Measurements from ENCODE around the gene CMC4.
A peak's percentile ranks its signal among the peaks of the same experiment; 100 is the strongest.

The CMC4 gene, protein sequence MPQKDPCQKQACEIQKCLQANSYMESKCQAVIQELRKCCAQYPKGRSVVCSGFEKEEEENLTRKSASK

DNA sequence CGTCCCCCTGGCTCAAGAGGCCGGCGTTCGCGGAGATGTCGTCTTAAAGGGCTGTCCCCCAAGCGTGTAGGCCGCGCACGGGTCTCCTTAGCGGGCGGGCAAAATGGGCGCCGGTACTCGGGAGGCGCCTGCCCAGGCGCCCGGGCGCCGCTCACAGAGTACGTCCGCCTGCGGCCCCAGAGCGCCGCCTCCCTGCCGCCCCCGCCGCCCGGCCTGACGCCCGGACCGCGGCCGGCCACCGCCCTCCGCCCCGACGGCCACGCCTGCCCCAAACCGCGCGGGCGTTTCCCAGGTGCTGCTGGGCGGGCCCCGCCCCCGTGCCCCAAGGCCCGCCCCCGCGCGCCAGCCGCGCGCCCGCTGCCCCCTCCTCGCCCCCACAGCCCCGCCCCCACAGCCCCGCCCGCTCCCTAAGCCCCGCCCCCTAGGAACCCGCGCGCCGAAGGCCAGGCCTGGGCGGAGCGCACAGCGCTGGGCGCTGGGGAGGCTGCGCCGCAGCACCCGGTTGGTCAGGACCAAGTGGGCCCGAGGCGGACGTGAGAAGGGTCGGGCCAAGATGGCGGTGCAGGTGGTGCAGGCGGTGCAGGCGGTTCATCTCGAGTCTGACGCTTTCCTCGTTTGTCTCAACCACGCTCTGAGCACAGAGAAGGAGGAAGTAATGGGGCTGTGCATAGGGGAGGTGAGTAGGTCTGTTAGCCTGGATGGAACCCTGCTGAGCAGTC is at the start of gene CMC4, which contains the start of the genes BRCC3 and MTCP1:
TSS of gene CMC4 (minus strand) at position 162 of the 719 bp plus-strand sequence. CDS start 7,113 bp downstream, outside the sequence.
TSS of gene BRCC3 (plus strand) at position 534 of the 719 bp plus-strand sequence. CDS start at position 554, 20 bp downstream.
TSS of gene MTCP1 (minus strand) at position 162 of the 719 bp plus-strand sequence. CDS start 5,126 bp downstream, outside the sequence.
- DNase-seq (ENCODE audit: insufficient read length, low spot score) (peak; percentile 71), FAIRE-seq (peak; percentile 85)

DNA sequence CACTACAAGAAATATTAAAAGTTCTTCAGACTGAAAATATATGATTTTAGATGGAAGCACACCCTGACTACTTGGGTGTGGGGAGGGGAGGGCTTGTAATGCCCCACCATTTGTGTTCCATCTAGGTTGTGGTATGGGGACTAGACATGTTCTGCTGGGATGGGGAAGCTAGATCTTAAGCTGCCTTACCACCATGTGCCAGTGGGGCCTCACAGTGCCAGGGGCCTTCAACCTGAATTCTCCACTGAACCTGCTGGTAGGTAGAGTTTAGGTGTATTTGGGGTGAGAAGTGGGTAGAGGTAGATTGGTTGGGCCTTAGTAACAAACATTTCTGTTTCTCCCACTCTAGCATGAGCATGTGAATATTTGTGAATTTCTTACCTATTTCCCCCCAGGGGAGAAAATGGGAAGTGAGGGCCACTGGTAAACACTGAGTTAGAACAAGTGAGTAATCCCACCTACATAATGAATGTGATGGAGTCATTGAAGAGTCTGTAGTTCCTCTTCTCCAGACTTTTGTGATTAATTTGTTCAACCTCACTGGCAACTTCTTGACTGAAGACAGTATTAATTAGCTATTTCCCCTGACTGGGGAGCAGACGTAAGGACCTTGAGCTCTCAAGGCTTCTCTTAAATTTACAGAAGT is 44.4 kb upstream of the CMC4 start:
- FAIRE-seq (no peak), DNase-seq (ENCODE audit: insufficient read length, low spot score) (no peak)

DNA sequence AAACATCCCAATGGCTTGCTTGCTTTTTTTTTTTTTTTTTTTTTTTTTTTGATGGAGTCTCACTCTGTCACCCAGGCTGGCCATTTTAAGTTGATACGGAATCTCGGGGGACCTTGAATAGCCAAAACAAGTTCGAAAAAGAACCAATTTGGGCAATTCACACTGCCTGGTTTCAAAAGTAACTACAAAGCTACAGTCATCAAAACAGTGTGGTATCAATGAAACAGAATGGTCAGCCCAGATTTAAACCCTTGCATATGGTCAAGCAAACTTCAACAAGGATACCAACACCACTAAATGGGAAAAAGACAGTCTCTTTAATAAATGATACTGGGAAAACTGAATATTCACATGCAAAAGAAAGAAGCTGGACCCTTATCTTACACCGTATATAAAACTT is 42.2 kb upstream of the CMC4 start:
- DNase-seq (ENCODE audit: insufficient read length, low spot score) = no peak
- FAIRE-seq = no peak

- DNase-seq (ENCODE audit: insufficient read length, low spot score) (no peak), FAIRE-seq (no peak)
Observed at GRCh38 chrX:155112171-155112570, 41.2 kb upstream of the CMC4 start.

DNA sequence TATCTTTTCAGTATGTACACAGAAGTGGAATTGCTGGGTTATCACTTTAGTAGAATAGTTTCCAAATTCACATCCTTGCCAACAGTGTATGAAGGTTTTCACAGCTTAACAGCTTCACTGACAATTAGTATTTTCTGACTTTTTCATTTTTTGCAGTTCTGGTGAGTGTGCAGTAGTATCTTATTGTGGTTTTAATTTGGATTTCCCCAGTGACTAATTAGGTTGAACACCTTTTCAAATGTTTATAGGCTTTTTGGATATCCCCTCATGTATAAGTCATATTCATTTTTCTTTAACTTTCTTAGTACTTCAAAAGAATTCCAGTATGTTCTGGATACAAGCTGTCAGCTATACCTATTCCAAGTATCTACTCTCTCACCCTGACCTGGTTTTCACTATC is 37.5 kb upstream of the CMC4 start:
- peak; percentile 73 for FAIRE-seq
- DNase-seq (ENCODE audit: insufficient read length, low spot score) = no peak

DNA sequence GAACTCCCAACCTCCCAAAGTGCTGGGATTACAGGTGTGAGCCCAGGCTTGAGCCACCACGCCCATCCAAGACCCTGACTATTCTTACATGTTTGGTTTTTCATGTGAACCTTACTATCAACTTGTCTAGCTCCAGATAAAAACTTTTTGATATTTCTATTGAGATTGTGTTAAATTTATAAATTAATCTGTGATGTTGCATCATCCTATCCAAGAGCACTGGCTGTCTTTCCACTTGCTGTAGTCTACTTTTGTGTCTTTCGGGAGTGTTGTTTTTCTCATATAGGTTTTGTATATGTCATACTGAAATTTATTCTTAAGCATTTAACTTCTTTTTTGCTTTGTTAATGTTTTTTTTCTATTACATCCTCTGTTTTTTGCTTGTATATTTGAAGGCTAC is 35.0 kb upstream of the CMC4 start:
- no peak for FAIRE-seq

GRCh38 chrX:155094468-155095061 is 23.6 kb upstream of the CMC4 start:
- FAIRE-seq (peak; percentile 85), DNase-seq (ENCODE audit: insufficient read length, low spot score) (no peak)

More for the DNA sequence above, 35.0 kb upstream of the CMC4 start:
- no peak for DNase-seq (ENCODE audit: insufficient read length, low spot score)

- DNase-seq (ENCODE audit: insufficient read length, low spot score) (no peak), FAIRE-seq (no peak)
Observed at GRCh38 chrX:155086961-155087735, 16.2 kb upstream of the CMC4 start.

- no peak for DNase-seq (ENCODE audit: insufficient read length, low spot score)
- FAIRE-seq = no peak
Observed at GRCh38 chrX:155086202-155086840, 15.4 kb upstream of the CMC4 start.

DNA sequence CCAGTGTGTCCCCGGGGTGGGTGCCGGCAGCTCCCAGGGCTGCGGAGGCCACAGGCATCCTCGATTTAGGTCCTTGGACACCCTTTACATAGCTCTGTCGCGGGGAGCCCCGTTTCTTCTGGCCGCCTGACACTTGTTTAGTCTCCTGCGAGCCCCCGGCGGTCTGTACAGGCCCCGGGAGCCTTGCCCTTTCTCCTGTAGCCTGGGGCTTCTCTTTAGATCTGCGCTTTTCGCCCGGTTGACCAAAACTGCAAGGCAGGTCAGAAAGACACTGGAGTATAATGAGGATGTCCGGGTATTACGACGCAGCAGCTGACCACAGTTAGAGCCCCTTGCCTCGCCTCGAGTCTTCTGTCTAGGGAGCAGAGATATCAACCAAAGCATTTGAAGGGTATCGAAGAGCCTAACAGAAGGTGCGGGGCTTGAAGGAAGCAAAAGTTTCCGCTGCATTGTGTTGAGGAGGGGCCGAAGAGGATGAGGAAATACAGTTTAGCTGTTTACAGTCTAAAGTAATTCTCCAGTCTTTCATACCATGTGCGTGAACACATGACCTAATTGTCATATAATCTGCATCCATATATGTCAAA is 851 bp upstream of the CMC4 start:
- FAIRE-seq = peak; percentile 83

DNA sequence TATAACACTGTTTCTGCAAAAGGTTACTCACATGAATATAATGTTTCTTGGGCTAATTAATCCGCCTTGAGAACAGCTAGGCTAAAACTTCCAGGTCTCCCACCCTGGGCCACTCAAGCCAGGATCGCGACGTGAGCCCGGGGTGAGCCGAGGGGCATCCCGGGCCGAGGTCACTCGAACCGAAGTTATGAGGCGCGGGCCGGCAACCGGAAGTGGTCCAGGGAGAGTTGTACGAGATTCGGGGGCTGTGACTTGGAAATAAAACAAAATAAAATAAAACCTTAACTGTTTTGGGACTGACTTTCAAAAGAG is 317 bp downstream of the CMC4 start:
- DNase-seq (ENCODE audit: insufficient read length, low spot score) = no peak
- no peak for FAIRE-seq

More for the DNA sequence above, 851 bp upstream of the CMC4 start:
- no peak for DNase-seq (ENCODE audit: insufficient read length, low spot score)

GRCh38 chrX:155070038-155070437 is 898 bp downstream of the CMC4 start:
- FAIRE-seq = no peak
- DNase-seq (ENCODE audit: insufficient read length, low spot score) = no peak

GRCh38 chrX:155069414-155069813 is 1.5 kb downstream of the CMC4 start:
- no peak for FAIRE-seq
- no peak for DNase-seq (ENCODE audit: insufficient read length, low spot score)

- DNase-seq (ENCODE audit: insufficient read length, low spot score) = no peak
- no peak for FAIRE-seq
Observed at GRCh38 chrX:155068165-155068564, 2.8 kb downstream of the CMC4 start.

GRCh38 chrX:155065035-155065734 is 5.8 kb downstream of the CMC4 start:
- no peak for DNase-seq (ENCODE audit: insufficient read length, low spot score)
- no peak for FAIRE-seq

DNA sequence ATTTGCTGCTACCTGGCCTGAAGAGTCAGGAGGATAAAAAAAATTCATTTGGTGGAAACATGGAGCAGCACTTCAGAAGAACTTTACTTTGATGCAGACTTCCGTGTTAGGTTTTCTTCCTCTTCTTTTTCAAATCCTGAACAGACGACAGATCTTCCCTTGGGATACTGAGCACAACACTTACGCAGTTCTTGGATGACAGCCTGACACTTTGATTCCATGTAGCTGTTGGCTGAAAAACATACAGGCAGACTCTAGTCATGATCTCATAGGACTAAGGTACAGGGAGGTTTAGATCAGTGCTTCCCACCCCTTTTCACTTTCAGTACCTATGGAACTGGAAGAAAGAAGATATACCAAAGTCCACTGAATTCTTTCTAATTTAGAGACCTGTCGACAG is 9.2 kb downstream of the CMC4 start:
- FAIRE-seq (peak; percentile 47), DNase-seq (ENCODE audit: insufficient read length, low spot score) (no peak)

GRCh38 chrX:155056877-155057792 is 13.8 kb downstream of the CMC4 start:
- DNase-seq (ENCODE audit: insufficient read length, low spot score) = peak; percentile 2
- peak; percentile 97 for FAIRE-seq

DNA sequence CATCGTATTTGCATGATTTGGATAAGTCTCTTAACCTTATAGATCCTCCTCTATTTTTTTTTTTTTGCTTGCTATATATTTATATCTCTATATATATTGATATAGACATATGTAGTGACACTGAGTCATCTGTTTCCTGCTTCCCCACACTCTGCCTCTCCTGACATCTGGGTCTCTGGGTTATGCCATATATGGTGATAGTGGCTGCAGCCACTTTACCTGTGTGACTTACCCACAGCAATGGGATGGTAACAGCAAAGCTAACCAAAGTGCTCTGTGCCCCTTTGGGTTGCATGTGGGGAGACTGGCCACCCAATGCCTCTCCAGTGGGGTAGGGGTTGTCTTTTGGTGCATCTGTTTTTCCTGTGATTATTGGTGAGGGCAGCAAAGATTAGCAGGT is 14.5 kb downstream of the CMC4 start:
- FAIRE-seq (no peak), DNase-seq (ENCODE audit: insufficient read length, low spot score) (no peak)
